Stimulated activated memory B cell treated with anti-CD40 and anti-IgM and Interleukin-4, amounts not matched to agents 10 μg/mL and 1 μg/mL and 100 μg/mL, for 72 hours (primary cell): Measurements from ENCODE around the gene PDZD4.

ENCODE experiments used
- ATAC-seq: fragments of 150-1000 bp; cut with Tn5 transposase; 2 replicates; pipeline ENCODE4 v1.10.0; 2021
- H3K27ac Mint-ChIP-seq: one replicate; pipeline ENCODE4 v1.8.0; 2022; ENCODE audit warnings: mild to moderate bottlenecking, mixed read lengths
- H3K27me3 Mint-ChIP-seq: one replicate; pipeline ENCODE4 v1.8.0; 2022; ENCODE audit warnings: mixed read lengths
- H3K36me3 Mint-ChIP-seq: one replicate; pipeline ENCODE4 v1.8.0; 2022; ENCODE audit warnings: mixed read lengths
- H3K4me1 Mint-ChIP-seq: one replicate; pipeline ENCODE4 v1.8.0; 2022; ENCODE audit warnings: mixed read lengths
- H3K4me3 Mint-ChIP-seq: one replicate; pipeline ENCODE4 v1.8.0; 2022; ENCODE audit warnings: mild to moderate bottlenecking, moderate library complexity, mixed read lengths
- H3K9me3 Mint-ChIP-seq: one replicate; pipeline ENCODE4 v1.8.0; 2022; ENCODE audit warnings: mixed read lengths

Gene PDZD4

DNA sequence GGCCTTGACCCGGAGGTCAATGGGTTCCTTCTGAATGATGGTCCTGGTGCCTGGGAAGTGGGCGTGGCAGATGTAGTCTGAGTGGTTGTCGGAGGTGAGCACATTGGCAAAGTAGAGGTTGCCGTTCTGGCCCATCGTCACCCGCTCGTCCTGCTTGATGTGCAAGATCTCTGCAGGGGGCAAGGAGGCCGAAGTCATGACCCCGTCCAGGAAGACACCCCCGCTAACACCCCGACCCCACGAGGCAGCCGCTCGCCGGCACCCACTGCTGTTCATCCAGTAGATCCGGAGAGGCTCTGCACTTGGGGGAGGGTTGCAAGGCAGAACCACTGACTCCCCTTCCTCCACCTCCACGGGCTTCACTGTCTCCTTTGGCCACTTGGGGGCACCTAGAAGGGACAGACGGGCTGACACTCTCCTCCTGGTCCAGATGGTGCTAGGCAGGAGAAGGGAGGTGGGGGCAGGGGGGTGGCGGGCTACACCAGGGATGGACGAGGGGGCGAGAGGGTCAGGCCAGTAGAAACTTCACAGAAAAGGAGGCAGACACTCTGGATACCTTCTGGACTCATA lies 40.5 kb upstream of the PDZD4 start:
- no peak overlapping the region for H3K27ac Mint-ChIP-seq
- no peaks in the 10 kb centered on the region for H3K9me3 Mint-ChIP-seq
- peaks cover 5% of the 10 kb centered on the region for H3K4me1 Mint-ChIP-seq
- H3K36me3 Mint-ChIP-seq, result peaks cover 29% of the 10 kb centered on the region
- peaks cover 14% of the 10 kb centered on the region for H3K27me3 Mint-ChIP-seq
- H3K4me3 Mint-ChIP-seq, result no peak overlapping the region
- no peak for ATAC-seq

DNA sequence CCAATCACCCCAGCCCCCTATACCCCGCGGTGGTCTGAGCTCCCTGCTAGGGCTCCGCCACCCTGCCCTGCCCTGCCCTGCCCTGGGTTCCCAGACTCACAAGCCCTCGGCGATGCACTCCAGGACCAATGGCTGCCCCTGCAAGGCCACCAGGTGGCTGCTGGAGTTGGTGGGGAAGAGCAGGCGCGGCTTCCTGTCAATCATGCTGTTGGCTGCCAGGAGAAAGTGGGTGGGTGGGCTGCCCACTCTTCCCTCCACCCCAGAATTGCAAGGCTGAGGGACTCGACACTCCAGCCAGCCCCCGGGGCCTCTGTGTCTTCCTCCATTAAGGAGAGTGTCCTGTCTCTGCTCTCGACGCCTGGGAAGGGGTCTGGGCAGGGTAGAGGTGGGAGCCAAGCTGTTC lies 39.9 kb upstream of the PDZD4 start:
- H3K27ac Mint-ChIP-seq, result no peak overlapping the region
- no peak overlapping the region for H3K4me3 Mint-ChIP-seq
- H3K36me3 Mint-ChIP-seq, result peaks cover 33% of the 10 kb centered on the region
- H3K27me3 Mint-ChIP-seq, result peaks cover 12% of the 10 kb centered on the region
- H3K9me3 Mint-ChIP-seq, result no peaks in the 10 kb centered on the region
- peaks cover 5% of the 10 kb centered on the region for H3K4me1 Mint-ChIP-seq
- ATAC-seq, result no peak

DNA sequence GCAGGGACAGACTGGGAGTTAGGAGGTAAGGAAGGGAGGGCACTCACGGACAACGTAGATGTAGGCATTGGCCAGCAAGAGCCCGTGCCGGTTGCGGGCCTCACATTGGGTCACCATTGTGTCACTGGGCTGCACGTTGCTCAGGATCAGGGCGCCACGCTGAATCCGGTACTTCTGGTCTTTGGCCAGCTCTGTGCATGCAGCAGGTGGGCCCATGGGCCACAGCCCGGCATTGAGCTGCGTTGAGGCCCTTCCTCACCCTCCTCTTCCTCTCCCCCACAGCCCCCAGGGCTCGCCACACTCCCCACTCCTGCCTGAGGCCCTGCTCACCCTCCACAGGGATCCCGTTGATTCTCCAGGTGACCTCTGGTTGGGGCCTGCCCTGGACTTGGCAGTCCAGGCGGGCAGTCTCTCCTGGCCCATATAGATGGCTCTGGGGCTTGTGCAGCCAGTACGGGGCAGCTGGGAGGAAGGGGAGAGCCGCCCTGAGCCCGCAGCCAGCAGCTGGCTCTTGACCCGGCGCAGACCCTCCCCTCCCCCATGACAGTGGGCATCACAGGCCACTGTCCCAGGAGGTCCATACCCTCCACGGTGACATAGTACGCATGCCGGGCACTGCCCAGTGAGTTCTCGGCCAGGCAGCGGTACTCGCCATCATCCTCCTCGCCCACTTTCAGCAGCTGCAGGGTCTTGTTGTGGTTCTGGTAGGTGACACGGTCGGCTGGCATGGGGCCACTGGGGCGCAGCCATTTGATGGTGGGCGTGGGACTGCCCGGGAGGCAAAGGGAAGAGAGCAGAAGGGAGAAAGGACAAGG lies 39.3 kb upstream of the PDZD4 start:
- Mint-ChIP-seq H3K27me3 (peaks cover 12% of the 10 kb centered on the region), H3K27ac (no peak overlapping the region), H3K9me3 (no peaks in the 10 kb centered on the region), H3K36me3 (peaks cover 29% of the 10 kb centered on the region), H3K4me1 (peaks cover under 1% of the 10 kb centered on the region), H3K4me3 (no peak overlapping the region)
- ATAC-seq, result no peak

DNA sequence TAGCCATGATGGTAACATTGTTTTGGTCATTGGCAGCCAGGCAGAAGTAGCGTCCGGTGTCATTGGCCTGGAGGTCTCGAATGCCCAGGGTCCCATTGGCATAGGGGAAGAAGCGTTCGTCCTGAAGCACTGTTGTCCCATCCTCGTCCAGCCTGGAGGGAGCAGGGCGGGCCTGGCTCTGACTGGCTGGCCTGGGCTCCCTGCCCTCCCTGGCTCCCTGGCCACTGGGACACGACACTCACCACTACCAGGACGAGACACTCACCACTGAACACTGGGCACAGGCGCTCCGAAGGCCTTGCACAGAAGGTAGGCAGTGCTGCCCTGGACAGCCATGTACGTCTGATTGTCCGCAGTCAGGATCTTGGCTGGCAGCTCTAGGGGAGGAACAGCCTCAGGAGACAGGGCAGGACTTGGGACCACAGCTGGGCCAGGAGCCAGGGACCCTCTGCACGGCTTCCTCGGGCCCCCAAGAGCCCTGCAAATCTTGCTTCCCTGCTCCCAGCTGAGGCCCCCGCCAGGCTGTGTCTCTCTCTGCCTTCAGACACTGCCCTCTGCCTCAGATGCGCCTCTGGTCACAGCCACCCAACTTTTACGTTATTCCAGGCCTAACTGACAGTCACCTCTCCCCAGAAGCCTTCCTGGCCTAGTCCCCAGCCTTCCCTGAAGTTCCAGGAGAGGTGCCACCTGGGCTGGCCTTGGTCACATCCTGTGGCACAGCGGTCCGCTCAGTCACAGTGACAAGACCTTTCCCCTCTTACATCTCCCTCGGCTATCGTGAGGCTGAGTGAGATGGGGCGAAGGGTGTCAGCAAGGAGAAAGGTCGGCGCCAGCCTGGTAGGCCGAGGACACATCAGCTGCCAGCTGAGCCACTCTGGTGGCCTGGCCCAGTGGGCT lies 38.5 kb upstream of the PDZD4 start:
- no peaks in the 10 kb centered on the region for H3K4me1 Mint-ChIP-seq
- H3K4me3 Mint-ChIP-seq, result no peak overlapping the region
- H3K9me3 Mint-ChIP-seq, result no peaks in the 10 kb centered on the region
- no peak for ATAC-seq
- H3K27me3 Mint-ChIP-seq, result peaks cover 12% of the 10 kb centered on the region
- H3K27ac Mint-ChIP-seq, result no peak overlapping the region
- H3K36me3 Mint-ChIP-seq, result peaks cover 26% of the 10 kb centered on the region

DNA sequence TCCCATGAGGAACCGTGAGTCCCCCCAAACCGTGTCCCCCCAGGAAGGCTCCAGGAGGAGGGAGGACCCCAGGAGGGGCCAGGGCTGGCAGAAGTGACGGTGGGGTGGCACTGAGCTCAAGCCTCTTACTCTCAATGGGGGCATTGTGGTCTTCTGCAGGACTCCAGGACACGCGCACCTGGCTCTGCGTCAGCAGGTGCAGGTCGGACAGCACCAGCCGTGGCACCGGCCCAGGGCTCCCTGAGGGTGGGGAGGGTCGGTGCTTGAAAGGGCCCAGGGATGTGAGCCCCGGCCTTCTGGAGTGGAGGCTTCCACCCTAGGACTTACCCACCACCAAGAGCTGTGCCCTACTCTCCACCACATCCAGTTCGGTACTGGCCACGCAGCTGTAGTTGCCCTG lies 37.3 kb upstream of the PDZD4 start:
- no peaks in the 10 kb centered on the region for H3K4me1 Mint-ChIP-seq
- peaks cover 6% of the 10 kb centered on the region for H3K27me3 Mint-ChIP-seq
- H3K9me3 Mint-ChIP-seq, result no peaks in the 10 kb centered on the region
- H3K27ac Mint-ChIP-seq, result no peak overlapping the region
- H3K4me3 Mint-ChIP-seq, result no peak overlapping the region
- peaks cover 19% of the 10 kb centered on the region for H3K36me3 Mint-ChIP-seq
- no peak for ATAC-seq

DNA sequence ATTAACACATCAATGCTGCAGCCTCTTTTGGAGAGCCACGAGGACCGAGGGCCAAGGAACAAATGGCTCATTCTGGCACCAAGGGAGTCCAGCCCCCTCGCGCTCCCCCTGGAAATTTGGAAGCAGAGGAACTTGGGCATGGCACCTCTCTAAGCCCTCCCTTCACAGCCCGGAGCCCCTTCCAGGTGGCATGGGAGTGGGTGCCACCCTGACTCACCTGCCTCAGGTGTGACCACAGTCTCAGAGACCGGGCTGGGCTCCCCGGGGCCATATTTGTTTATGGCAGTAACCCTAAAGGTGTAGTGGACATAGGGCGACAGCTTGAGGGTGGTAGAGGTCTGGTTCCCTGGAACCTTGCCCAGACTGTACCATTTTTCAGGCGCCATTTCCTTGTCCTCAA lies 36.8 kb upstream of the PDZD4 start:
- no peak for ATAC-seq
- no peaks in the 10 kb centered on the region for H3K9me3 Mint-ChIP-seq
- H3K36me3 Mint-ChIP-seq, result peaks cover 14% of the 10 kb centered on the region
- no peaks in the 10 kb centered on the region for H3K4me1 Mint-ChIP-seq
- H3K27ac Mint-ChIP-seq, result no peak overlapping the region
- H3K27me3 Mint-ChIP-seq, result peaks cover under 1% of the 10 kb centered on the region
- H3K4me3 Mint-ChIP-seq, result no peak overlapping the region

DNA sequence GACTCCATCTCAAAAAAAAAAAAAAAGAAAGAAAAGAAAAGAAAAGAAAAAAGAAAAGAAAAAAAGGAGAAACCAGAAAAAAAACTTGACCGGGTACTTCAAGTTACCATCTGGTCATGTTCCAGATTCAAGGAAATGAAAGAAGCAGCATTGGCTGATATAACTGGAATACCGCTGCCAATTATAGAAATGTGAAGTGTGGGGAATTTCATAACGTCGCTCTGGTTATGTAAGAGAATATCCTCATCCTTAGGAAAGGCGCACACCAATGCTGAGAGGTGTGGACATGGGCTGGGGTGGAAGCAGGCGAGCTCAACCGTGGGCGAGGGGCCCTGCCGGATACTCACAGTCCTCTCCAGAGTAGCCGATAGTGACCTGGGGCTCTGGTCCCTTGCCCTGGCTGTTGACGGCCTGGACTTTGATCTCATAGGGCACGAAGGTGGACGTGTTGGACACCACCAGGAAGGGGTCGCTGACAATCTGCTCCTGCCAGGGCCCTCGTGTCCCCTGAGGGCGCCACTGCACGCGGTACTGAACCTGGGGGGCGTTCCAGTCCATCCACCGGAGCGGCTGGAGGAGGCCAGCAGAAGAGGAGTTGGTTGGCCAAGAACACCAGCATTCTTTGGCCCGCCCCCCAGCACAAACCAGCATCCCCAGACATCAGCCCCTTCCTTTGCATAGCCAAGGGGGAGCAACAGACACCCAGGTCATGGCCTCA lies 36.1 kb upstream of the PDZD4 start:
- ATAC-seq, result no peak
- H3K9me3 Mint-ChIP-seq, result no peaks in the 10 kb centered on the region
- H3K4me3 Mint-ChIP-seq, result no peak overlapping the region
- H3K27me3 Mint-ChIP-seq, result no peaks in the 10 kb centered on the region
- H3K27ac Mint-ChIP-seq, result no peak overlapping the region
- H3K36me3 Mint-ChIP-seq, result peaks cover 12% of the 10 kb centered on the region
- no peaks in the 10 kb centered on the region for H3K4me1 Mint-ChIP-seq

DNA sequence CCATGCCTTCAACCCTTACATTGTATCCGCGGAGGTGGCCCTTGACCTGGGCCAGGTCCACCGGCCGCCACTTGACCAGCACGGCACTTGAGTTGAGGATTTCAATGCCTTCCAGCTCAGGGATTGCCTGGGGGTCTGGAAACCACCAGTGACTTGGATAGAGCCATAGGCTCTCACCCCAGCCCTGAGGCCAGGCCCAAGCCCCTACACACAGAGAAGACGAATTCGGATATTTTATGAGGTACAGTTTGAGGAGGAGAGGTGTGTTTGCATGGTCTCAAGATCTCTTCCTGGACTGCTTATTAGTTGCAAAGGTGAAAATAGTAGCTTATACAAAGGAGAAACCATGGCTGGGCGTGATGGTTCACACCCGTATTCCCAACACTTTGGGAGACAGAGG lies 35.3 kb upstream of the PDZD4 start:
- Mint-ChIP-seq H3K4me1 (peaks cover 4% of the 10 kb centered on the region), H3K27ac (no peak overlapping the region), H3K4me3 (no peak overlapping the region), H3K9me3 (no peaks in the 10 kb centered on the region), H3K27me3 (no peaks in the 10 kb centered on the region), H3K36me3 (peaks cover 12% of the 10 kb centered on the region)
- no peak for ATAC-seq

DNA sequence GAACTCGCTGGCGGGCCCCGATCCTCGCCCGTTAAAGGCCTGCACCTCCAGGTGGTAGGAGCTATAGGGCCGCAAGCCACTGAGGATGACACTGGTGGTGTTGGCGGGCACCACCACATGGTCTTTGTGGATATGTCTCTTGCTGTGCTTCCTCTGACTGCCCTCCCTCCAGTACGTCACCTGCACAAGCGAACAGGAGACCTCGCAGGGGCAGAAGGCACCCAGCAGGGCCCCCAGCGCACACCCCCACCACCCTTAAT lies 34.9 kb upstream of the PDZD4 start:
- Mint-ChIP-seq H3K27ac (no peak overlapping the region), H3K4me3 (no peak overlapping the region), H3K4me1 (peaks cover 8% of the 10 kb centered on the region), H3K36me3 (peaks cover 12% of the 10 kb centered on the region), H3K9me3 (no peaks in the 10 kb centered on the region), H3K27me3 (no peaks in the 10 kb centered on the region)
- ATAC-seq, result no peak

DNA sequence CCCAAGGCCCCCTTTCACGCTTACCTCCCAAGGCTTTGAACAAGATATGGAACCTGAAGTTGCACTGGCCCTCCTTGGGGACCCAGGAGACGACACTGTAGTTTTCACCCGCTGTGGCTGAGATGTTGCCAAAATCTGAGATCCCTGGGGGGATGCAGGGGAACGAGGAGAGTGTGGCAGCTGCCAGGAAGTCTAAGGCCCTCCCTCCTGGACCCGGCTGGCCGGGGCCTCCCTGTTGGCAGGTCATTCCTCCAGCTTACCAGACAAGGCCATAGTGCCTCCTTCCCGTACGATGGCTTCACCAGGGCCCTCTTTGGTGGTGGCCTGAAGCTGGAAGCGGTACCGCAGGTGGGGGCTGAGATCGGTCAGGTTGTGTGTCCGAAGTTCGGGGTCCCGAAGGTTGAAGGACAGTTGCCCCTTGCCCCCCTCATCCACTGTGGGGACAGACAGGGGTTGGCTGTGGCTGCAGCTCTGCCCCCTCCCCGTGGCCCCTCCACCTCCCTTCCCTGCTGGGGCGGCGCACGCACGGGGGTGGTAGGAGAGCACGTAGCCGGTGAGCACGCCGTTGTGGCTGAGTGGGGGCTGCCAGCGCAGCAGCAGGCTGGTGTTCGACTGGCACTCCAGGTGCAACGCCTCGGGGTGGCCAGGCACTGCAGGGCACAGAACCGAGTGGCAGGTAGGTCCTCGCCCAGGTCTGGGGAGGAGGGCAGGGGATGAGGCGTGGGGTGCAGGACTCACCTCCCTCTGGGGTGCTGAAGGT lies 34.4 kb upstream of the PDZD4 start:
- H3K9me3 Mint-ChIP-seq, result no peaks in the 10 kb centered on the region
- no peak overlapping the region for H3K27ac Mint-ChIP-seq
- peaks cover 12% of the 10 kb centered on the region for H3K36me3 Mint-ChIP-seq
- no peak overlapping the region for H3K4me3 Mint-ChIP-seq
- ATAC-seq, result no peak
- peaks cover 8% of the 10 kb centered on the region for H3K4me1 Mint-ChIP-seq
- no peaks in the 10 kb centered on the region for H3K27me3 Mint-ChIP-seq

DNA sequence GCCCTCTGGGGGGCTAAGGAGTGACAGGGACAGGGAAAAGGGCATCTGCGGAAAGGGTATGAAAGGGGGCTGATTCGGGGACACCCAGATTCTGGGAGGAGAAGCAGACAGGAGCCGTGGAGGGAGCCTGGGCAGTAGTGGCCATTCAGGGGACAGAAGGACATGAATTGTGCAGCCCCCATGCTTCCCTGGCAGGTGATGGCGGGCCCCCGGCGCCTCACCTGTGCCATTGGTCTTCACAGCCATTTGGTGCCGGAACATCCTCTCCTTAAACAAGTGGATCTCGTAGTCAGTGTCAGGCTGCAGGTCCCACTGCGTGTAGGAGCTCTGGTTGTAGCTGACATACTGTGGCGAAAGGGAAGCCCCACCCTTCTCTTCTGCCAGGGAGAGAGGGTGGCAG lies 33.8 kb upstream of the PDZD4 start:
- no peaks in the 10 kb centered on the region for H3K27me3 Mint-ChIP-seq
- H3K27ac Mint-ChIP-seq, result no peak overlapping the region
- no peaks in the 10 kb centered on the region for H3K9me3 Mint-ChIP-seq
- no peak overlapping the region for H3K4me3 Mint-ChIP-seq
- peaks cover 8% of the 10 kb centered on the region for H3K4me1 Mint-ChIP-seq
- no peak for ATAC-seq
- H3K36me3 Mint-ChIP-seq, result peaks cover 9% of the 10 kb centered on the region

DNA sequence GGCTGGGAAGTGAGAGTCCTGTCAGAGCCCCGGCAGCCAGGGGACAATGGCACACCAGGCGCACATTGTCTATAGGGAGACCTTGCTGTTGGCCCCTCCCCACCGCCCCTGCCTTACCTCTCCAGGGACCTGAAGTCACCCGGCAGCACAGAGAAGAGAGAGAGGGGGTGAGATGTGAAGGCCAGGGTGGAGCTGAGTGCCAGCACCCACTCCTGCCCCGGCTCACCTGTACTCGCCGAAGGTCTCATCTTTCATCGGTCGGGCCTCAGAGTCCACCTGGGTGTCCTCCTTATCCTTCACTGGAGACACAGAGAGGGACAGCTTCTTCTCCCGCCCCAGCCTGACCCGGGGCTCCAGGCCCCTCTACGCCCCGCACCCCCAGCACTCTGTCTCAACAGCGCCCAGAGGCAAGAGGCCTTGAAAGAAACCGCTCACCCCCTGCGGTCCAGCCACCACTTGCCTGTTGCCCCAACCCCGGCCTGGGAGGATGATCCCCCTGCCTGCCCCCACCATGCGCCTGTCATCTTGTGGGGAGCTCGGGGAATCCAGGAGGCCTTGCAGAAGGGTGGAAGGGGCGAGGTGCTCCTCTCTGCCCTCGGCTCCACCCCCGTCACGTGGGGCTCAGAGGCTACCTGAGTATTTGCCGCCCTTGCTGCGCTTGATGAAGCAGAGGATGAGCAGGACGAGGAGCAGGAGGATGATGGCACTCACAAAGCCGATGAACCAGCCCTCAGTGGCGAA lies 33.1 kb upstream of the PDZD4 start:
- Mint-ChIP-seq H3K9me3 (no peaks in the 10 kb centered on the region), H3K27ac (no peak overlapping the region), H3K36me3 (peaks cover 6% of the 10 kb centered on the region), H3K27me3 (no peaks in the 10 kb centered on the region), H3K4me3 (no peak overlapping the region), H3K4me1 (peaks cover 8% of the 10 kb centered on the region)
- ATAC-seq, result no peak

DNA sequence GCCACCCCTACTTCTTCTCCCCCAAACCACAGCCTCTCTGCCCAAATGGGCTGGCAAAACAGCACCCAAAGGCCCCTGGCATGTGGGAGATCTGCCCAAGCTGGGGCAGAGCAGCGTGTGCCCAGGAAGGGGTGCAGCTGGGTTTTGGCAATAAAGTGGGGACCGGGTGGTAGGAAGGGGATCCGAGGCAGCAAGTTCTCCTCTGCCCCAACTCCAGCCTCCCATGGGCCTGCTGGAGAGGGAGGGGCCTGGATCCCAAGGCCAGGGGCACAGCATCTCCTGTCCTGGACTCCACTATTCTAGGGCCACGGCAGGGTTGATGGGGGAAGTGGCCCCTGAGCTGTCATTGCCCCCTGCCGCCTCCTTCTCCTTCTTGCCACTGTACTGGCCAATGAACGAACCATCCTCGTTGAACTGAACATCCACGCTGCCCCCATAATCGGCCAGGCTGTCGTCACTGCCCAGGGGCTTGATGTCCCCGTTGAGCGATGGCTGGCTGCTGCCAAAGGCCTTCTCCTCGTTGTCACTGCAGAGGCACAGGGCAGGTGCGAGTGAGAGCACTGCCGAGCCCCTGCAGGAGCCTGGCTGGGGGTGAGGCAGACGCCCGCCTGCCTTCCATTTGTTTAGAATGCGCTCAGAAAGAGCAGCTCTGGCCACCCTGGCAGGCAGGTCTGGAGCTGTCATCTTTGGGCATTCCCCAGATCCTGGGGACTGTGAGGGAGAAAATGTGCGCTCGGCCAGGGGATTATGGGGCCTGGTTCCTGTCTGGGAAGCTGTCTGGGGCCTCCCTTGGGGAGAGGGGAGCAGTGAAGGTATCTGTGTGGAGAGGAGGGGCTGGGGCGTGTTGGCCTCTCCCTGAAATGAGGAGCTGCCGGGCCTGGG lies 32.3 kb upstream of the PDZD4 start:
- ATAC-seq, result no peak

More for the DNA sequence above, 32.3 kb upstream of the PDZD4 start:
- Mint-ChIP-seq H3K27me3 (peaks cover 1% of the 10 kb centered on the region), H3K9me3 (no peaks in the 10 kb centered on the region), H3K4me3 (no peak overlapping the region), H3K27ac (no peak overlapping the region), H3K4me1 (peaks cover 10% of the 10 kb centered on the region), H3K36me3 (peaks cover 6% of the 10 kb centered on the region)
